CD14-positive monocyte (primary cell): ENCODE measurements around the gene FKBP2. TPM values are rescaled to one million over a fixed set of nuclear protein-coding genes. Genes with fewer than 3 reads are reported as not detected.
A peak's percentile ranks its signal among the peaks of the same experiment; 100 is the strongest.

ENCODE experiments used
- DNase-seq, 3 donors: peaks; one replicate each; pipeline ENCODE4 v3.0.0-alpha.2; 2011 to 2022
- H2AFZ ChIP-seq: 2 replicates; pipeline ENCODE4 v1.6.0; 2012; ENCODE audit warnings: mild to moderate bottlenecking, low read depth, low read length, inconsistent platforms; ENCODE audit not compliant: insufficient read depth, poor library complexity, severe bottlenecking
- H3K27ac ChIP-seq, 2 donors: 1 replicate in 1 of 2; 2 replicates in 1 of 2; pipeline ENCODE4 v1.5.1; 2012 to 2013; ENCODE audit warnings: low read length in 2 of 2, control low read depth in 1 of 2, inconsistent platforms in 1 of 2, low read depth in 1 of 2, mild to moderate bottlenecking in 1 of 2
- H3K27me3 ChIP-seq, 2 donors: one replicate each; pipeline versions ENCODE4 v1.6.0 to v1.6.1; 2011 to 2013; ENCODE audit warnings: low read length in 2 of 2; ENCODE audit not compliant: control insufficient read depth in 2 of 2, insufficient read depth in 2 of 2
- H3K36me3 ChIP-seq, 2 donors: replicated peaks in 1 of 2; 1 replicate in 1 of 2; 2 replicates in 1 of 2; pipeline versions ENCODE4 v1.5.1 to v1.6.1; 2012 to 2013; ENCODE audit warnings: low read length in 2 of 2, control low read depth in 1 of 2, inconsistent platforms in 1 of 2, mild to moderate bottlenecking in 1 of 2; ENCODE audit not compliant: insufficient read depth in 2 of 2, control insufficient read depth in 1 of 2
- H3K4me1 ChIP-seq, 2 donors: 1 replicate in 1 of 2; 2 replicates in 1 of 2; pipeline versions ENCODE4 v1.5.1 to v1.6.1; 2012 to 2013; ENCODE audit warnings: low read length in 2 of 2, control low read depth in 1 of 2, inconsistent platforms in 1 of 2, mild to moderate bottlenecking in 1 of 2, moderate library complexity in 1 of 2; ENCODE audit not compliant: insufficient read depth in 2 of 2, control insufficient read depth in 1 of 2
- H3K4me2 ChIP-seq: replicated peaks from 2 replicates; pipeline ENCODE3; 2012; ENCODE audit warnings: low read length, moderate library complexity, mild to moderate bottlenecking; ENCODE audit not compliant: poor library complexity, severe bottlenecking; ENCODE audit errors: extremely low read depth
- H3K4me3 ChIP-seq, 3 experiments: fragments of 200-600 bp in 1 of 3; sonication (generic) in 1 of 3; replicated peaks in 1 of 3; 1 replicate in 2 of 3; 2 replicates in 1 of 3; pipeline ENCODE4 v1.5.1; 2011 to 2013; ENCODE audit warnings: low read length in 3 of 3, mild to moderate bottlenecking in 3 of 3, control low read depth in 2 of 3, low read depth in 2 of 3, inconsistent platforms in 1 of 3, moderate library complexity in 1 of 3
- H3K79me2 ChIP-seq: 2 replicates; pipeline ENCODE4 v1.6.0; 2012; ENCODE audit warnings: mild to moderate bottlenecking, control low read depth, inconsistent platforms, low read length, moderate library complexity; ENCODE audit not compliant: insufficient read depth
- H3K9ac ChIP-seq: 2 replicates; pipeline ENCODE4 v1.6.0; 2017; ENCODE audit warnings: low read length, mild to moderate bottlenecking; ENCODE audit not compliant: insufficient read depth, poor library complexity, severe bottlenecking
- H3K9me3 ChIP-seq, 2 donors: replicated peaks in 1 of 2; 1 replicate in 1 of 2; 2 replicates in 1 of 2; pipeline versions ENCODE4 v1.5.1 to v1.6.1; 2012 to 2013; ENCODE audit warnings: low read length in 2 of 2, control low read depth in 1 of 2; ENCODE audit not compliant: control insufficient read depth in 1 of 2, insufficient read depth in 1 of 2
- H4K20me1 ChIP-seq: 2 replicates; pipeline ENCODE4 v1.6.0; 2012; ENCODE audit warnings: mild to moderate bottlenecking, low read length, control low read depth, moderate library complexity; ENCODE audit not compliant: insufficient read depth
- H3K27ac Mint-ChIP-seq, 7 donors: one replicate each; pipeline ENCODE4 v1.8.0; 2020; ENCODE audit warnings: mild to moderate bottlenecking in 7 of 7, mixed read lengths in 7 of 7, moderate library complexity in 6 of 7, inconsistent platforms in 2 of 7
- H3K27me3 Mint-ChIP-seq, 3 donors: one replicate each; pipeline ENCODE4 v1.8.0; 2021 to 2022; ENCODE audit warnings: low read depth in 3 of 3, mild to moderate bottlenecking in 3 of 3, mixed read lengths in 3 of 3, moderate library complexity in 3 of 3, inconsistent platforms in 1 of 3
- H3K36me3 Mint-ChIP-seq, 2 donors: one replicate each; pipeline ENCODE4 v1.8.0; 2020; ENCODE audit warnings: mixed read lengths in 2 of 2, inconsistent platforms in 1 of 2, mild to moderate bottlenecking in 1 of 2
- H3K4me1 Mint-ChIP-seq: one replicate; pipeline ENCODE4 v1.8.0; 2020; ENCODE audit warnings: mild to moderate bottlenecking, mixed read lengths
- H3K4me3 Mint-ChIP-seq, 2 donors: one replicate each; pipeline ENCODE4 v1.8.0; 2020; ENCODE audit warnings: mild to moderate bottlenecking in 2 of 2, mixed read lengths in 2 of 2, moderate library complexity in 1 of 2
- H3K9me3 Mint-ChIP-seq, 7 donors: one replicate each; pipeline ENCODE4 v1.8.0; 2020 to 2022; ENCODE audit warnings: mixed read lengths in 7 of 7, mild to moderate bottlenecking in 6 of 7, moderate library complexity in 6 of 7, inconsistent platforms in 2 of 7
- WGBS: methylation state at CpG from one replicate; pipeline ENCODE4 v1.1.5; 2013; ENCODE audit warnings: missing lambda C conversion rate; ENCODE audit not compliant: insufficient coverage; 5-methylcytosine and 5-hydroxymethylcytosine counted together
- intact Hi-C, 2 donors: fragments of 100-400 bp; cut with micrococcal nuclease; formaldehyde crosslinking; loops; one replicate each; pipeline versions ENCODE4 v1.15.0 to v1.15.1; 2023
- polyA plus RNA-seq, 3 donors: library from polyadenylated mRNA; depleted of rRNA in 1 of 3; unstranded in 2 of 3; stranded (reverse) in 1 of 3; fragments of 300-500 nt in 2 of 3; fragments of >200 nt in 1 of 3; fragmentation: Illumina TruSeq in 2 of 3; gene quantifications; 1 replicate in 2 of 3; 2 replicates in 1 of 3; pipeline ENCODE4 v1.2.3, GENCODE V29; 2012 to 2021
- TF ChIP-seq, protein P1 (sequence below): fragments of 200-600 bp; IDR thresholded peaks from one replicate; pipeline ENCODE4 v1.8.0; 2022; ENCODE audit warnings: antibody characterized with exemption, mild to moderate bottlenecking

FKBP2 gene
- polyA plus RNA-seq, 3 donors: 38.9 to 80.7 (median 71.1) TPM

GRCh38 chr11:64252003-64252872 lies 11.3 kb downstream of the FKBP2 start:
- Histone ChIP-seq H3K4me3 (peak overlapping the region; percentile 75 to 87 (median 83)), H3K9ac (peak overlapping the region; percentile 69), H3K4me2 (peak overlapping the region; percentile 98), H3K79me2 (peaks cover 18% of the 10 kb centered on the region), H3K27me3 (no peaks in the 10 kb centered on the region), H3K27ac (peak overlapping the region in 1 of 2 donors; percentile 74), H3K9me3 (no peaks in the 10 kb centered on the region), H3K4me1 (peaks cover 32 to 47% of the 10 kb centered on the region in 2 donors), H3K36me3 (peaks cover 23 to 31% of the 10 kb centered on the region in 2 donors), H2AFZ (peak overlapping the region; percentile 72), H4K20me1 (peaks cover 28% of the 10 kb centered on the region)
- peak overlapping the region; percentile 69 to 90 (median 80) for H3K27ac Mint-ChIP-seq
- H3K4me1 Mint-ChIP-seq: peaks cover 34% of the 10 kb centered on the region
- TF ChIP-seq, protein P1, sequence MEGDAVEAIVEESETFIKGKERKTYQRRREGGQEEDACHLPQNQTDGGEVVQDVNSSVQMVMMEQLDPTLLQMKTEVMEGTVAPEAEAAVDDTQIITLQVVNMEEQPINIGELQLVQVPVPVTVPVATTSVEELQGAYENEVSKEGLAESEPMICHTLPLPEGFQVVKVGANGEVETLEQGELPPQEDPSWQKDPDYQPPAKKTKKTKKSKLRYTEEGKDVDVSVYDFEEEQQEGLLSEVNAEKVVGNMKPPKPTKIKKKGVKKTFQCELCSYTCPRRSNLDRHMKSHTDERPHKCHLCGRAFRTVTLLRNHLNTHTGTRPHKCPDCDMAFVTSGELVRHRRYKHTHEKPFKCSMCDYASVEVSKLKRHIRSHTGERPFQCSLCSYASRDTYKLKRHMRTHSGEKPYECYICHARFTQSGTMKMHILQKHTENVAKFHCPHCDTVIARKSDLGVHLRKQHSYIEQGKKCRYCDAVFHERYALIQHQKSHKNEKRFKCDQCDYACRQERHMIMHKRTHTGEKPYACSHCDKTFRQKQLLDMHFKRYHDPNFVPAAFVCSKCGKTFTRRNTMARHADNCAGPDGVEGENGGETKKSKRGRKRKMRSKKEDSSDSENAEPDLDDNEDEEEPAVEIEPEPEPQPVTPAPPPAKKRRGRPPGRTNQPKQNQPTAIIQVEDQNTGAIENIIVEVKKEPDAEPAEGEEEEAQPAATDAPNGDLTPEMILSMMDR: peak; percentile 27
- H3K27me3 Mint-ChIP-seq: peaks cover 3 to 10% (median 8%) of the 10 kb centered on the region in 3 donors
- WGBS: 0% methylated on average over 15 of the region's 23 CpGs
- DNase-seq: peak in 2 of 3 donors; percentile 36 to 50
- H3K4me3 Mint-ChIP-seq: peak overlapping the region; percentile 89 to 96
- no peaks in the 10 kb centered on the region for H3K9me3 Mint-ChIP-seq
- peaks cover 19 to 32% of the 10 kb centered on the region in 2 donors for H3K36me3 Mint-ChIP-seq
- intact Hi-C loops: loop anchor here (2.0 to 5.0 kb wide), 2 partner anchors 17 to 35 kb away; partner anchors contain the start of gene GPR137 (in 1 of the 2)

- H3K9ac ChIP-seq: no peak overlapping the region
- H3K4me1 Mint-ChIP-seq: peaks cover 30% of the 10 kb centered on the region
These were observed 12.1 kb downstream of the FKBP2 start for GRCh38 chr11:64253043-64253442.

More at GRCh38 chr11:64253043-64253442, 12.1 kb downstream of the FKBP2 start:
- peak overlapping the region in 1 of 3 experiments; percentile 87 for H3K4me3 ChIP-seq
- H3K79me2 ChIP-seq: peaks cover 18% of the 10 kb centered on the region
- H3K27me3 Mint-ChIP-seq: peaks cover 3 to 10% (median 8%) of the 10 kb centered on the region in 3 donors
- H3K9me3 ChIP-seq: no peaks in the 10 kb centered on the region
- peaks cover 27 to 38% of the 10 kb centered on the region in 2 donors for H3K36me3 ChIP-seq
- no peaks in the 10 kb centered on the region for H3K27me3 ChIP-seq
- 86% methylated on average over 7 of the region's 8 CpGs for WGBS
- H3K4me3 Mint-ChIP-seq: peak overlapping the region; percentile 39 to 89
- H3K27ac ChIP-seq: no peak overlapping the region
- no peak overlapping the region for H3K27ac Mint-ChIP-seq
- H3K9me3 Mint-ChIP-seq: peaks cover 0 to under 1% (median 0%) of the 10 kb centered on the region in 7 donors
- peaks cover 28% of the 10 kb centered on the region for H4K20me1 ChIP-seq
- H2AFZ ChIP-seq: no peak overlapping the region
- no peak for DNase-seq
- H3K4me2 ChIP-seq: peak overlapping the region; percentile 98
- TF ChIP-seq, protein P1: no peak
- H3K4me1 ChIP-seq: peaks cover 25 to 39% of the 10 kb centered on the region in 2 donors
- intact Hi-C loops: loop anchor here (2.0 to 5.0 kb wide), 2 partner anchors 16 to 34 kb away; partner anchors contain the start of gene GPR137 (in 1 of the 2)
- H3K36me3 Mint-ChIP-seq: peaks cover 25 to 39% of the 10 kb centered on the region in 2 donors
